ENCODE results near the gene B4GALNT4. TPM values are rescaled to one million over a fixed set of nuclear protein-coding genes. Genes with fewer than 3 reads are reported as not detected.

Gene B4GALNT4
- total and polyA plus RNA-seq, 2 of the 4 experiments (the other 2 are of a cell fraction): 5.2 to 38.6 TPM

GRCh38 chr11:375065-376025 lies 6.0 kb downstream of the B4GALNT4 start (continued):
- no peak for TF ChIP-seq SMC3 (IDR thresholded peaks at IDR 0.05; ENCODE audit: low read depth, low read length)
- TF ChIP-seq CEBPB (IDR thresholded peaks at IDR 0.05; ENCODE audit: low read depth, low read length): no peak

DNA sequence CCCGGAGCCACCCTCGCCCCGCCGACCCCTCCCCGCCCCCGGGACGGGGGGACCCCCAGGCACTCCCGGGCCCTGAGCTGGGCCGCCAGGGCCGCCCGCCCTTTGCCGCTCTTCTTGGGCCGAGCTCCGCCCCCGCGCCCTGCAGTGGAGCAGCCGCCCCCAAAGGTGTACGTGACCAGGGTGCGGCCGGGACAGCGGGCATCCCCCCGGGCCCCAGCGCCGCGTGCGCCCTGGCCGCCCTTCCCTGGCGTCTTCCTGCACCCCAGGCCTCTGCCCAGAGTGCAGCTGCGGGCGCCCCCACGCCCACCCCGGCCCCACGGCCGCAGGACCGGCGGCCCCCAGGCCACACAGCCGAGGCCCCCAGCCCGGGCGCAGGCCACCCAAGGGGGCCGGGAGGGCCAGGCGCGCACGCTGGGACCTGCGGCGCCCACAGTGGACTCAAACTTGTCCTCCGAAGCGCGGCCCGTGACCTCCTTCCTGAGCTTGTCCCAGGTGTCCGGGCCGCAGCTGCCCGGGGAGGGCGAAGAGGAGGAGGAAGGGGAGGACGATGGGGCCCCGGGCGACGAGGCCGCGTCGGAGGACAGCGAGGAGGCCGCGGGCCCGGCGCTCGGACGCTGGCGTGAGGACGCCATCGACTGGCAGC lies 7.4 kb downstream of the B4GALNT4 start:
- no peak overlapping the region for H2BK20ac ChIP-seq (ENCODE audit: low read depth, low read length)
- DNase-seq (no peak), ATAC-seq (ENCODE audit: low read depth) (no peak)
- H3K56ac ChIP-seq (ENCODE audit: extremely low read depth, insufficient read depth, low read length): no peak overlapping the region
- no TSS peak for BruUV-seq (replicated peaks)
- no peaks in the 10 kb centered on the region for H3K9me3 ChIP-seq (ENCODE audit: control insufficient read depth, insufficient read depth, low read length)
- no peak overlapping the region for H2AK5ac ChIP-seq (ENCODE audit: low read depth, low read length)
- ChIA-PET CTCF (no interaction called here), POLR2A (ENCODE audit: unreplicated experiment) (no interaction called here)
- TF ChIP-seq SMC3 (IDR thresholded peaks at IDR 0.05; ENCODE audit: low read depth, low read length) (no peak), RCOR1 (IDR thresholded peaks at IDR 0.05; ENCODE audit: insufficient replicate concordance, low read length) (no peak), RAD21 (IDR thresholded peaks at IDR 0.05; ENCODE audit: low read length) (no peak), FOS (IDR thresholded peaks at IDR 0.05; ENCODE audit: low read depth, low read length) (no peak), MAFK (IDR thresholded peaks at IDR 0.05; ENCODE audit: low read depth, low read length) (no peak), POLR2A (IDR thresholded peaks at IDR 0.05; ENCODE audit: low read depth, low read length) (no peak), MAZ (IDR thresholded peaks at IDR 0.05; ENCODE audit: borderline replicate concordance, low read depth, low read length) (no peak), USF2 (IDR thresholded peaks at IDR 0.05; ENCODE audit: low read depth, low read length) (no peak), CEBPB (IDR thresholded peaks at IDR 0.05; ENCODE audit: low read depth, low read length) (no peak), MXI1 (IDR thresholded peaks at IDR 0.05; ENCODE audit: borderline replicate concordance, low read depth, low read length) (no peak), NFE2L2 (IDR thresholded peaks at IDR 0.05; ENCODE audit: low read depth, low read length) (no peak), RFX5 (IDR thresholded peaks at IDR 0.05; ENCODE audit: low read depth, low read length) (no peak), CHD1 (IDR thresholded peaks at IDR 0.05; ENCODE audit: low read depth, low read length) (no peak), ELK1 (IDR thresholded peaks at IDR 0.05; ENCODE audit: borderline replicate concordance, low read depth, low read length) (no peak)
- H3K4ac ChIP-seq (ENCODE audit: low read depth, low read length): no peak overlapping the region
- H3K14ac ChIP-seq (replicated peaks; ENCODE audit: low read depth, low read length): no peak overlapping the region
- WGBS, 2 experiments (ENCODE audit: extremely low coverage in 2 of 2, insufficient read length in 1 of 2): 98% methylated on average over 33 of the region's 70 CpGs; no CpG with 5 or more reads in 1 of the 2 experiments
- H3K23ac ChIP-seq (ENCODE audit: low read depth, low read length): no peak overlapping the region
- H4K91ac ChIP-seq (ENCODE audit: insufficient read depth, low read depth, low read length): no peak overlapping the region
- H3K79me1 ChIP-seq (ENCODE audit: low read depth in 1 of 2, low read length in 2 of 2): no peaks in the 10 kb centered on the region
- no peak overlapping the region for H3K4me2 ChIP-seq (ENCODE audit: low read depth, low read length)
- H3K18ac ChIP-seq (ENCODE audit: low read depth, low read length): no peak overlapping the region
- dilution Hi-C loops (cut with HindIII; ENCODE audit: low sequenced_read_pairs, unreplicated experiment): no loop called here
- H2BK15ac ChIP-seq (ENCODE audit: low read depth, low read length): no peak overlapping the region
- H4K5ac ChIP-seq (ENCODE audit: low read depth, low read length): no peak overlapping the region
- no peak overlapping the region for H3K27ac ChIP-seq (ENCODE audit: insufficient read depth, low read length)
- intact Hi-C loops (cut with micrococcal nuclease): no loop called here
- H2AFZ ChIP-seq (replicated peaks; ENCODE audit: low read length, poor library complexity): no peak overlapping the region
- H3K9ac ChIP-seq (ENCODE audit: low read depth, low read length): no peak overlapping the region
- no peak overlapping the region for H4K8ac ChIP-seq (ENCODE audit: low read depth in 2 of 2, low read length in 2 of 2)
- no peaks in the 10 kb centered on the region for H3K4me1 ChIP-seq (ENCODE audit: control insufficient read depth, insufficient read depth, low read length)
- no peak overlapping the region for H2BK5ac ChIP-seq (ENCODE audit: low read depth, low read length, poor library complexity, severe bottlenecking)
- H3K27me3 ChIP-seq (ENCODE audit: control insufficient read depth, insufficient read depth, low read length): no peaks in the 10 kb centered on the region
- H3K36me3 ChIP-seq (ENCODE audit: control insufficient read depth, insufficient read depth, low read length): peaks cover 56% of the 10 kb centered on the region
- H4K20me1 ChIP-seq (ENCODE audit: insufficient read depth, low read length): 0 out of 2 replicates have a peak, but pooled peaks cover 1% of the 10 kb centered on the region
- in situ Hi-C loops (cut with MboI; ENCODE audit: low sequenced_read_pairs): no loop called here
- no peaks in the 10 kb centered on the region for H3K9me1 ChIP-seq (ENCODE audit: insufficient read depth, low read length)
- no peak overlapping the region for H3K4me3 ChIP-seq (ENCODE audit: insufficient read depth, low read depth, low read length)
- no peak overlapping the region for H2BK120ac ChIP-seq (ENCODE audit: low read depth, low read length)
- H2AK9ac ChIP-seq (replicated peaks; ENCODE audit: low read depth, low read length, poor library complexity): no peak overlapping the region
